Astrocyte (in vitro differentiated cells and primary cell): ENCODE data around the gene SORT1. TPM values are rescaled to one million over a fixed set of nuclear protein-coding genes. Genes with fewer than 3 reads are reported as not detected.
A peak's percentile ranks its signal among the peaks of the same experiment; 100 is the strongest.

Experiments used
- DNase-seq: peaks from one replicate; pipeline ENCODE4 v3.0.0-alpha.2; 2010; ENCODE audit warnings: low read depth
- FAIRE-seq: peaks from 2 replicates; lab custom pipeline; 2011; peaks lifted over from hg19 to GRCh38; lab: Jason Lieb, UNC
- H2AFZ ChIP-seq: 2 replicates; pipeline ENCODE4 v1.6.0; 2012; ENCODE audit warnings: low read depth, low read length, inconsistent platforms
- H3K27ac ChIP-seq: 2 replicates; pipeline ENCODE4 v1.5.1; 2011; ENCODE audit warnings: low read depth, low read length, inconsistent platforms
- H3K27me3 ChIP-seq: 2 replicates; pipeline ENCODE4 v1.6.0; 2011; ENCODE audit warnings: low read length, inconsistent platforms; ENCODE audit not compliant: insufficient read depth
- H3K36me3 ChIP-seq: 2 replicates; pipeline ENCODE4 v1.5.1; 2011; ENCODE audit warnings: low read length, inconsistent platforms; ENCODE audit not compliant: insufficient read depth
- H3K4me1 ChIP-seq: 2 replicates; pipeline ENCODE4 v1.5.1; 2011; ENCODE audit warnings: low read length, inconsistent platforms; ENCODE audit not compliant: insufficient read depth
- H3K4me2 ChIP-seq: 2 replicates; pipeline ENCODE4 v1.6.0; 2012; ENCODE audit warnings: low read length, inconsistent platforms
- H3K4me3 ChIP-seq: 2 replicates; pipeline ENCODE4 v1.5.1; 2011; ENCODE audit warnings: low read depth, mild to moderate bottlenecking, low read length, inconsistent platforms; ENCODE audit not compliant: insufficient read depth
- H3K79me2 ChIP-seq: 2 replicates; pipeline ENCODE4 v1.6.0; 2012; ENCODE audit warnings: mild to moderate bottlenecking, low read length, inconsistent platforms; ENCODE audit not compliant: insufficient read depth
- H3K9ac ChIP-seq: 2 replicates; pipeline ENCODE4 v1.6.0; 2012; ENCODE audit warnings: mild to moderate bottlenecking, low read length, inconsistent platforms
- H3K9me3 ChIP-seq: 2 replicates; pipeline ENCODE4 v1.5.1; 2012; ENCODE audit warnings: low read depth, mild to moderate bottlenecking, low read length, inconsistent platforms; ENCODE audit not compliant: insufficient read depth
- H4K20me1 ChIP-seq: 2 replicates; pipeline ENCODE4 v1.6.0; 2012; ENCODE audit warnings: low read length, inconsistent platforms; ENCODE audit not compliant: insufficient read depth
- H3K27ac Mint-ChIP-seq: one replicate; pipeline ENCODE4 v1.8.0; 2021; ENCODE audit warnings: mild to moderate bottlenecking, mixed read lengths; ENCODE audit not compliant: unreplicated experiment
- H3K27me3 Mint-ChIP-seq: one replicate; pipeline ENCODE4 v1.8.0; 2021; ENCODE audit warnings: low read depth, mixed read lengths; ENCODE audit not compliant: unreplicated experiment
- H3K36me3 Mint-ChIP-seq: one replicate; pipeline ENCODE4 v1.8.0; 2021; ENCODE audit warnings: low read depth, mixed read lengths; ENCODE audit not compliant: unreplicated experiment
- H3K4me1 Mint-ChIP-seq: one replicate; pipeline ENCODE4 v1.8.0; 2021; ENCODE audit warnings: low read depth, mixed read lengths; ENCODE audit not compliant: unreplicated experiment
- H3K4me3 Mint-ChIP-seq: one replicate; pipeline ENCODE4 v1.8.0; 2021; ENCODE audit warnings: mild to moderate bottlenecking, moderate library complexity, mixed read lengths; ENCODE audit not compliant: unreplicated experiment
- H3K9me3 Mint-ChIP-seq: one replicate; pipeline ENCODE4 v1.8.0; 2021; ENCODE audit warnings: mild to moderate bottlenecking, mixed read lengths; ENCODE audit not compliant: unreplicated experiment
- EZH2 ChIP-seq: IDR thresholded peaks from 2 replicates; pipeline ENCODE4 v1.6.1; 2012; ENCODE audit warnings: mild to moderate bottlenecking, low read length, inconsistent platforms; ENCODE audit not compliant: insufficient read depth
- total RNA-seq: library from RNA; stranded (reverse); gene quantifications from 2 replicates; pipeline ENCODE4 v1.2.1, GENCODE V29; 2021
- TF ChIP-seq, protein P1 (sequence below): IDR thresholded peaks from 2 replicates; pipeline ENCODE4 v1.5.1; 2011; ENCODE audit warnings: low read depth, mild to moderate bottlenecking, inconsistent platforms, low read length, moderate library complexity; ENCODE audit not compliant: insufficient read depth

The SORT1 gene
- total RNA-seq, 1 donor from 2014 or later, result 135 TPM

DNA sequence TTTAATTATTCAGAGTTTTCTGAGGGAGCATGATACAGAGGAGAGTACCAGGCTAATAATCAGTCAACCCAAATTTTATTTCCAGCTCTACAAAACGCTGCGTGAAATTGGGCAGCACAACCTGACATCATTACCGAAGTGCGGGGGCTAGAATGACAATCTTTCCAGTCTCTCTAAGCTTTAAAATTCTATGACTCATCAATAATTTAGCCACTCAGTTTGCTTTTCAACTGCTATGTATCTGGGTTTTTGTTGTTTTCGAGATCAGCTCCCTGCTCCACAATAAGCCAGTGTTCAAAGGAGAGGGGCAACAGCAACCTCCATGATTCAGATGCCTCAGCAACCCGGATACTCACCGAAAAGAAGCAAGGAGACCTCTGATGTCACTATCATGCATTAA, 13.9 kb downstream of the SORT1 start:
- peak overlapping the region; percentile 70 for H3K4me2 ChIP-seq
- FAIRE-seq (no peak), DNase-seq (peak; percentile 56)
- H3K36me3 Mint-ChIP-seq, result peaks cover 3% of the 10 kb centered on the region
- H3K27ac ChIP-seq, result peak overlapping the region; percentile 44
- peaks cover 25% of the 10 kb centered on the region for H3K4me1 ChIP-seq
- no peaks in the 10 kb centered on the region for H4K20me1 ChIP-seq
- H3K27ac Mint-ChIP-seq, result peak overlapping the region; percentile 72
- peaks cover 39% of the 10 kb centered on the region for H3K4me1 Mint-ChIP-seq
- H3K36me3 ChIP-seq, result no peaks in the 10 kb centered on the region
- no peaks in the 10 kb centered on the region for H3K27me3 Mint-ChIP-seq
- TF ChIP-seq, protein P1, sequence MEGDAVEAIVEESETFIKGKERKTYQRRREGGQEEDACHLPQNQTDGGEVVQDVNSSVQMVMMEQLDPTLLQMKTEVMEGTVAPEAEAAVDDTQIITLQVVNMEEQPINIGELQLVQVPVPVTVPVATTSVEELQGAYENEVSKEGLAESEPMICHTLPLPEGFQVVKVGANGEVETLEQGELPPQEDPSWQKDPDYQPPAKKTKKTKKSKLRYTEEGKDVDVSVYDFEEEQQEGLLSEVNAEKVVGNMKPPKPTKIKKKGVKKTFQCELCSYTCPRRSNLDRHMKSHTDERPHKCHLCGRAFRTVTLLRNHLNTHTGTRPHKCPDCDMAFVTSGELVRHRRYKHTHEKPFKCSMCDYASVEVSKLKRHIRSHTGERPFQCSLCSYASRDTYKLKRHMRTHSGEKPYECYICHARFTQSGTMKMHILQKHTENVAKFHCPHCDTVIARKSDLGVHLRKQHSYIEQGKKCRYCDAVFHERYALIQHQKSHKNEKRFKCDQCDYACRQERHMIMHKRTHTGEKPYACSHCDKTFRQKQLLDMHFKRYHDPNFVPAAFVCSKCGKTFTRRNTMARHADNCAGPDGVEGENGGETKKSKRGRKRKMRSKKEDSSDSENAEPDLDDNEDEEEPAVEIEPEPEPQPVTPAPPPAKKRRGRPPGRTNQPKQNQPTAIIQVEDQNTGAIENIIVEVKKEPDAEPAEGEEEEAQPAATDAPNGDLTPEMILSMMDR, result no peak
- no peaks in the 10 kb centered on the region for H3K9me3 ChIP-seq
- no peaks in the 10 kb centered on the region for H3K27me3 ChIP-seq
- peaks cover 88% of the 10 kb centered on the region for H3K79me2 ChIP-seq
- peak overlapping the region; percentile 71 for H3K4me3 Mint-ChIP-seq
- H2AFZ ChIP-seq, result no peak overlapping the region
- peaks cover 2% of the 10 kb centered on the region for H3K9me3 Mint-ChIP-seq
- H3K9ac ChIP-seq, result peak overlapping the region; percentile 46
- H3K4me3 ChIP-seq, result no peak overlapping the region

- TF ChIP-seq, protein P1, result no peak
- no peak for TF ChIP-seq EZH2
- FAIRE-seq (no peak), DNase-seq (no peak)
- no peaks in the 10 kb centered on the region for H3K36me3 Mint-ChIP-seq
- Histone ChIP-seq H3K4me1 (peaks cover 25% of the 10 kb centered on the region), H4K20me1 (no peaks in the 10 kb centered on the region), H3K9ac (peak overlapping the region; percentile 21), H3K9me3 (no peaks in the 10 kb centered on the region), H3K79me2 (peaks cover 84% of the 10 kb centered on the region), H3K36me3 (no peaks in the 10 kb centered on the region), H3K4me3 (no peak overlapping the region), H3K27ac (no peak overlapping the region), H3K27me3 (no peaks in the 10 kb centered on the region), H3K4me2 (peak overlapping the region; percentile 70), H2AFZ (no peak overlapping the region)
- no peaks in the 10 kb centered on the region for H3K27me3 Mint-ChIP-seq
- peaks cover 2% of the 10 kb centered on the region for H3K9me3 Mint-ChIP-seq
- H3K27ac Mint-ChIP-seq, result peak overlapping the region; percentile 72
- peaks cover 36% of the 10 kb centered on the region for H3K4me1 Mint-ChIP-seq
- H3K4me3 Mint-ChIP-seq, result peak overlapping the region; percentile 6
These were observed 14.5 kb downstream of the SORT1 start for GRCh38 chr1:109383087-109383779.

GRCh38 chr1:109381573-109381972, 16.1 kb downstream of the SORT1 start:
- peaks cover 89% of the 10 kb centered on the region for H3K79me2 ChIP-seq
- no peak overlapping the region for H3K27ac ChIP-seq
- Mint-ChIP-seq H3K27me3 (no peaks in the 10 kb centered on the region), H3K36me3 (no peaks in the 10 kb centered on the region), H3K4me1 (peaks cover 36% of the 10 kb centered on the region), H3K9me3 (peaks cover 2% of the 10 kb centered on the region), H3K4me3 (no peak overlapping the region), H3K27ac (no peak overlapping the region)
- DNase-seq, result no peak
- no peak for FAIRE-seq
- H3K4me3 ChIP-seq, result no peak overlapping the region
- peaks cover 25% of the 10 kb centered on the region for H3K4me1 ChIP-seq
- no peaks in the 10 kb centered on the region for H4K20me1 ChIP-seq
- H2AFZ ChIP-seq, result no peak overlapping the region
- TF ChIP-seq EZH2, result no peak
- H3K9ac ChIP-seq, result no peak overlapping the region
- no peaks in the 10 kb centered on the region for H3K9me3 ChIP-seq
- H3K36me3 ChIP-seq, result no peaks in the 10 kb centered on the region
- H3K27me3 ChIP-seq, result no peaks in the 10 kb centered on the region
- H3K4me2 ChIP-seq, result no peak overlapping the region
